T-helper 2 cell treated with Interferon-gamma antibody and Interleukin-4, amounts not matched to agents 5 μg/mL and 100 μg/mL, for 36 hours (primary cell): ENCODE measurements around the gene SRPX2.

Source experiments
- DNase-seq: peaks from one replicate; pipeline ENCODE4 v3.0.0; 2021; ENCODE audit warnings: low spot score
- H3K27ac Mint-ChIP-seq: one replicate; pipeline ENCODE4 v1.8.0; 2021; ENCODE audit warnings: mild to moderate bottlenecking, mixed read lengths
- H3K27me3 Mint-ChIP-seq: one replicate; pipeline ENCODE4 v1.8.0; 2021; ENCODE audit warnings: low read depth, mixed read lengths
- H3K36me3 Mint-ChIP-seq: one replicate; pipeline ENCODE4 v1.8.0; 2021; ENCODE audit warnings: low read depth, mixed read lengths
- H3K4me1 Mint-ChIP-seq: one replicate; pipeline ENCODE4 v1.8.0; 2021; ENCODE audit warnings: low read depth, mixed read lengths
- H3K4me3 Mint-ChIP-seq: one replicate; pipeline ENCODE4 v1.8.0; 2022; ENCODE audit warnings: mild to moderate bottlenecking, moderate library complexity, mixed read lengths
- H3K9me3 Mint-ChIP-seq: one replicate; pipeline ENCODE4 v1.8.0; 2021; ENCODE audit warnings: mixed read lengths

The SRPX2 gene, protein sequence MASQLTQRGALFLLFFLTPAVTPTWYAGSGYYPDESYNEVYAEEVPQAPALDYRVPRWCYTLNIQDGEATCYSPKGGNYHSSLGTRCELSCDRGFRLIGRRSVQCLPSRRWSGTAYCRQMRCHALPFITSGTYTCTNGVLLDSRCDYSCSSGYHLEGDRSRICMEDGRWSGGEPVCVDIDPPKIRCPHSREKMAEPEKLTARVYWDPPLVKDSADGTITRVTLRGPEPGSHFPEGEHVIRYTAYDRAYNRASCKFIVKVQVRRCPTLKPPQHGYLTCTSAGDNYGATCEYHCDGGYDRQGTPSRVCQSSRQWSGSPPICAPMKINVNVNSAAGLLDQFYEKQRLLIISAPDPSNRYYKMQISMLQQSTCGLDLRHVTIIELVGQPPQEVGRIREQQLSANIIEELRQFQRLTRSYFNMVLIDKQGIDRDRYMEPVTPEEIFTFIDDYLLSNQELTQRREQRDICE

GRCh38 chrX:100643956-100644860 is at the start of gene SRPX2:
Gene SRPX2 (plus strand): TSS chrX:100644199. CDS start chrX:100646323, 2,124 bp downstream.
- no peak for DNase-seq
- Mint-ChIP-seq H3K27ac (no peak within 1 kb of the TSS), H3K36me3 (no peaks in the 10 kb centered on the region), H3K9me3 (no peaks in the 10 kb centered on the region), H3K4me3 (no peak within 1 kb of the TSS), H3K27me3 (peaks cover 9% of the 10 kb centered on the region), H3K4me1 (no peaks in the 10 kb centered on the region)

DNA sequence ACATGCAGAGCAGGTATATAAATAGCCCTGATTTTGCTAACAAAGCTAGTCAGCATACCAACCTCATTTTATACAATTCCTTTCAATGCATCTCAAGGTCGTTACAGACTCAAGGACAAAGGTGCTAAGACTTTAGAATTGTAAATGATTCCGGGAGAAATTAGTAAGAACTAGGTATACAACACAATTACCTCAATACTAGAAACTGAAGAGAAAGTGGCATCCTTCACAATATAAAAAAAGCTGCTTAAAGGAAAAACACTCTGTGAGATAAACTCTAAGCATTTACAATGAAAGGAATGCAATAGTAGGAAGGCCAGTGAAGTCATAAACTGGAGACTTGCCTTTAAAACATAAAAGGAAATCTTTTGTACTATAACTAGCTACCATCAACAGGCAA is 47.4 kb upstream of the SRPX2 start:
- H3K27me3 Mint-ChIP-seq: peaks cover 2% of the 10 kb centered on the region
- no peaks in the 10 kb centered on the region for H3K4me1 Mint-ChIP-seq
- no peak overlapping the region for H3K27ac Mint-ChIP-seq
- no peaks in the 10 kb centered on the region for H3K9me3 Mint-ChIP-seq
- no peaks in the 10 kb centered on the region for H3K36me3 Mint-ChIP-seq
- no peak overlapping the region for H3K4me3 Mint-ChIP-seq
- no peak for DNase-seq

DNA sequence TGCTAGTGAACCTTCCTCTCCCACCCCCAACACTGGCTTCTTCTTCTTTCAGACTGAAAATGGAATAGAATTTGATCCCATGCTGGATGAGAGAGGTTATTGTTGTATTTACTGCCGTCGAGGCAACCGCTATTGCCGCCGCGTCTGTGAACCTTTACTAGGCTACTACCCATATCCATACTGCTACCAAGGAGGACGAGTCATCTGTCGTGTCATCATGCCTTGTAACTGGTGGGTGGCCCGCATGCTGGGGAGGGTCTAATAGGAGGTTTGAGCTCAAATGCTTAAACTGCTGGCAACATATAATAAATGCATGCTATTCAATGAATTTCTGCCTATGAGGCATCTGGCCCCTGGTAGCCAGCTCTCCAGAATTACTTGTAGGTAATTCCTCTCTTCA is 44.5 kb upstream of the SRPX2 start:
- H3K27me3 Mint-ChIP-seq: peaks cover 2% of the 10 kb centered on the region
- no peak overlapping the region for H3K4me3 Mint-ChIP-seq
- no peaks in the 10 kb centered on the region for H3K9me3 Mint-ChIP-seq
- H3K4me1 Mint-ChIP-seq: no peaks in the 10 kb centered on the region
- no peak overlapping the region for H3K27ac Mint-ChIP-seq
- no peak for DNase-seq
- H3K36me3 Mint-ChIP-seq: no peaks in the 10 kb centered on the region

DNA sequence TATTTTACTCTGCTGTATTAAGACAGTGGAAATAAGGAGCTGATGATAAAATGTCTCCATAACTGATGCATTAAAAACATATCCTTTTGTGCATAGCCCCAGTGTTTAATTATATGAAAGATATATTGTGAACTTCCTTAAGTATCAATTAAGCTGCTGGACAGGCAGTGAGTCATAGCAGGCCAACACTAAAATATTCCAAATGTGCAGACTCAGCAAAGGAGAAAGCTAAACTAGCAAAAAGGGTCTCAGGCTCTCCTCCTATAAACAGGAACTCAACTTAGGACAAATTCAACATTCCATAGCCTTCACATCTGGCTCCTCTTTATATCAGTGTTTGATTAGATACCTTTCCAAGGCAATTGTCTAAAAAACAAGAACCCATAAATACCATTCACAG is 43.7 kb upstream of the SRPX2 start:
- Mint-ChIP-seq H3K27ac (no peak overlapping the region), H3K4me1 (no peaks in the 10 kb centered on the region), H3K27me3 (peaks cover 4% of the 10 kb centered on the region), H3K4me3 (no peak overlapping the region), H3K36me3 (no peaks in the 10 kb centered on the region), H3K9me3 (no peaks in the 10 kb centered on the region)
- no peak for DNase-seq

DNA sequence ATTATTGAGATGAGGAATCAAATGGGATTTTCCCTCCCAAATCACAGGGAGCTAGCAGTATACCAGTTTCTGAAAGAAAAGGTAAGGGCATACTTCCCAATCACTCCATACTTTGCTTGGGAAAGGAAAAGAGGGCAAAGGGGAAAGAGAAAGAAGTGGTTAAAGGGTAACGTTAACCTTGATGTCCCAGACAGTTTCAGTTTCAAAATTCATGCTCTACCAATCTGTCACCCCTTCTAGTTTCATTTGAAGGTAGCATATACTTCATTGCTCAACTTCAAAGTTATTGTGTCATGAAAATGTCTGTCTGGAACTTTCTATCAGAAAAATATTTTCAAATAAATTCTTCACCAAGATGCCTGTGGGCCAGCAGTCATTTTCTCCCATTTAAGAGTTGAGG is 43.2 kb upstream of the SRPX2 start:
- no peak overlapping the region for H3K27ac Mint-ChIP-seq
- H3K36me3 Mint-ChIP-seq: no peaks in the 10 kb centered on the region
- H3K4me1 Mint-ChIP-seq: no peaks in the 10 kb centered on the region

GRCh38 chrX:100606753-100607152 is 37.2 kb upstream of the SRPX2 start:
- Mint-ChIP-seq H3K36me3 (no peaks in the 10 kb centered on the region), H3K4me1 (peaks cover 3% of the 10 kb centered on the region), H3K27me3 (peaks cover 5% of the 10 kb centered on the region), H3K9me3 (no peaks in the 10 kb centered on the region), H3K4me3 (no peak overlapping the region), H3K27ac (no peak overlapping the region)
- DNase-seq: no peak

More for the DNA sequence above, 43.2 kb upstream of the SRPX2 start:
- Mint-ChIP-seq H3K27me3 (peaks cover 4% of the 10 kb centered on the region), H3K4me3 (no peak overlapping the region), H3K9me3 (no peaks in the 10 kb centered on the region)
- no peak for DNase-seq

- Mint-ChIP-seq H3K4me1 (peaks cover 3% of the 10 kb centered on the region), H3K27ac (no peak overlapping the region), H3K36me3 (no peaks in the 10 kb centered on the region), H3K9me3 (no peaks in the 10 kb centered on the region), H3K4me3 (no peak overlapping the region), H3K27me3 (peaks cover 12% of the 10 kb centered on the region)
- DNase-seq: no peak
Observed at GRCh38 chrX:100609591-100609990, 34.4 kb upstream of the SRPX2 start.

DNA sequence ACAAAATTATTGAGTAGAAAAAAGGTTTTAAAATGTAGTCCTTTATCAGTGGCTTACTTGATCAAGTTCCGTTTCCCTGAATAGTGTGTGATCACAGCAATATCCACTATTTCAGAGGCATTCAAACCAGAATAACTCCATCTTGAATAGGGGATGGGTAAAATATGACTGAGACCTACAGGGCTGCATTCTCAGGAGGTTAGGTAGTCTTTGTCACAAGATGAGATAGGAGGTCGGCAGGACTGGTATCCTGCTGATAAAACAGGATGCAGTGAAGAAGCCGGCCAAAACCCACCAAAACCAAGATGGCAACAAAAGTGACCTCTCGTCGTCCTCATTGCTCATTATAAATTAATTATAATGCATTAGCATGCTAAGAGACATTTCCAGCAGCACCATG is 32.0 kb upstream of the SRPX2 start:
- no peaks in the 10 kb centered on the region for H3K36me3 Mint-ChIP-seq
- H3K4me1 Mint-ChIP-seq: peaks cover under 1% of the 10 kb centered on the region
- H3K9me3 Mint-ChIP-seq: no peaks in the 10 kb centered on the region
- no peak for DNase-seq
- H3K27ac Mint-ChIP-seq: no peak overlapping the region
- H3K27me3 Mint-ChIP-seq: peaks cover 7% of the 10 kb centered on the region
- no peak overlapping the region for H3K4me3 Mint-ChIP-seq

DNA sequence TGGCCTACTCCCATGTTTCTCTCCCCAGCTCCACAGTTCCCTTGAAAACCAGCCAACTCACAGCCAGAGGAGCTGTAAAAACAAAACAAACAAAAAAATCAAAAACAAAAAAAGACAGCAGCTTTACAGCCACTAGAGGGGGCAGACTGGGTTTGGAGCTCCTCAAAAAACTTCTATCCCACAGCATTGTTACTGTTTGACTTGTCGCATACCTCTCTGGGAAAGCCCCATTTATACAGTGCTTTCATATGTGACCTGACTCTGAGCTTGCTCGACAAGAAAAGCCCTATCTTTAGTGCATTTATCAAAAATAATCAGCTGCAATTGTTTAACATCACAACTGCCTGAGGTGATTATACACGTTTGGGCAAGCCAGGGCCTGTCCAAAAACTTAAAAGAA is 29.0 kb upstream of the SRPX2 start:
- DNase-seq: peak; percentile 3
- Mint-ChIP-seq H3K27me3 (peaks cover 13% of the 10 kb centered on the region), H3K4me1 (no peaks in the 10 kb centered on the region), H3K27ac (no peak overlapping the region), H3K9me3 (no peaks in the 10 kb centered on the region), H3K36me3 (no peaks in the 10 kb centered on the region), H3K4me3 (no peak overlapping the region)

DNA sequence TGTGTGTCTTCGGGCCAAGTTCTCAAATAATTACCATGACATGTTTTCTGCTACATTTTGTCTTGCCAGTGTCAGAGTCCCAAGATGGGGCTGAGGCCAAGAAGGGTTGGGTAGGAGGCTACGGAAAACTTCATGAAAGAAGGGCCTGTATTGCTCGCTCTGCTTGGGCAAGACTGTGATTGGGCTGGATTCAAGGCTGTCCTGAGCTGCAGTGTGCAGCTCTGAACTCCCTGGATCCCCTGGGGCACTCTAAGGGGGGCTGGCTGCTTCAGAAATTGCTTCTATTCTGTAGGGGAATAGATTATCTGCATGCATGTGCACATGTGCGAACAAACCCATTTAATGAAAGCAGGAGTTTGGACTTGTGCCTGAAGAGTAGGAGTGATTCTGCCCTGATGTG is 21.0 kb upstream of the SRPX2 start:
- DNase-seq: no peak
- H3K4me1 Mint-ChIP-seq: peaks cover 8% of the 10 kb centered on the region
- H3K4me3 Mint-ChIP-seq: no peak overlapping the region
- H3K9me3 Mint-ChIP-seq: no peaks in the 10 kb centered on the region
- no peaks in the 10 kb centered on the region for H3K36me3 Mint-ChIP-seq
- no peak overlapping the region for H3K27ac Mint-ChIP-seq
- peaks cover 9% of the 10 kb centered on the region for H3K27me3 Mint-ChIP-seq

DNA sequence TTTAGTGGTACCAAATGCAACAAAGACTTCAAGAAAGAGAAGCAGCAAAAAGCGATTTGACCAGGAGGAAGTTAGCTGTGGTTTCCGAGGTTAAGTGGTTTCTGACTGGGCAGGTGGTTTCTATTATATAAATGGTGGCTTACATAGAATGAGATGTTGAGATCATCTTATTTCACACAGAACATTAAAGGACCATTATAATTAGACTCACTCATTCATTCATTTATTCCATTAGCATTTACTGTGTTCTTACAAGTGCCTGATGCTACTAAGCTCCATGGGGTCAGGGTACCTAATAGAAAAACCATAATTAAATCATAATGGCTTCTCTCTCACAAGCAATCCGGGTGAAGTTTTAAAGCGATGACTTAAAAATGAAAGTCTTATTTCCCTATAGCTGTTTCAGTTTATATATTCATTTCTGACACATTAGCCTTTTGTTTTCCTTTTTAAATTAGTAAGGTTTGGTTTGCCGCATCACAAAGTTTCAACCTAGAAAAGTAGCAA is 18.0 kb upstream of the SRPX2 start:
- DNase-seq: peak; percentile 4
- no peak overlapping the region for H3K27ac Mint-ChIP-seq
- H3K9me3 Mint-ChIP-seq: no peaks in the 10 kb centered on the region
- H3K36me3 Mint-ChIP-seq: no peaks in the 10 kb centered on the region
- no peak overlapping the region for H3K4me3 Mint-ChIP-seq
- peaks cover 8% of the 10 kb centered on the region for H3K4me1 Mint-ChIP-seq
- H3K27me3 Mint-ChIP-seq: peaks cover 10% of the 10 kb centered on the region

GRCh38 chrX:100635040-100635439 is 9.0 kb upstream of the SRPX2 start:
- no peak for DNase-seq
- Mint-ChIP-seq H3K4me1 (peaks cover 2% of the 10 kb centered on the region), H3K27me3 (peaks cover 32% of the 10 kb centered on the region), H3K4me3 (no peak overlapping the region), H3K36me3 (no peaks in the 10 kb centered on the region), H3K9me3 (no peaks in the 10 kb centered on the region), H3K27ac (no peak overlapping the region)

- H3K4me3 Mint-ChIP-seq: no peak overlapping the region
- no peak for DNase-seq
- H3K4me1 Mint-ChIP-seq: peaks cover 2% of the 10 kb centered on the region
- no peaks in the 10 kb centered on the region for H3K36me3 Mint-ChIP-seq
- peaks cover 30% of the 10 kb centered on the region for H3K27me3 Mint-ChIP-seq
- H3K27ac Mint-ChIP-seq: no peak overlapping the region
- H3K9me3 Mint-ChIP-seq: no peaks in the 10 kb centered on the region
Observed at GRCh38 chrX:100635989-100636320, 8.0 kb upstream of the SRPX2 start.

GRCh38 chrX:100636321-100636991 is 7.5 kb upstream of the SRPX2 start, which contains the start of gene TSPAN6:
Gene TSPAN6 (minus strand): TSS chrX:100636806. CDS start chrX:100636694, 112 bp downstream.
- H3K4me1 Mint-ChIP-seq: peaks cover 2% of the 10 kb centered on the region
- H3K9me3 Mint-ChIP-seq: no peaks in the 10 kb centered on the region
- peak within 1 kb of the TSS; percentile 84 for H3K4me3 Mint-ChIP-seq
- no peak within 1 kb of the TSS for H3K27ac Mint-ChIP-seq
- peaks cover 30% of the 10 kb centered on the region for H3K27me3 Mint-ChIP-seq
- peak; percentile 27 for DNase-seq
- H3K36me3 Mint-ChIP-seq: no peaks in the 10 kb centered on the region
